ENCODE results near the gene SLC7A5. TPM values are rescaled to one million over a fixed set of nuclear protein-coding genes. Genes with fewer than 3 reads are reported as not detected.

The SLC7A5 gene
- total RNA-seq, 1 donor from 2014 or later = 205 TPM

- peaks cover 19% of the 10 kb centered on the region for H3K4me1 Mint-ChIP-seq (ENCODE audit: low read depth, unreplicated experiment)
- H3K27ac Mint-ChIP-seq (ENCODE audit: unreplicated experiment) = no peak overlapping the region
- H3K27me3 Mint-ChIP-seq (ENCODE audit: unreplicated experiment) = peaks cover 11% of the 10 kb centered on the region
- no peaks in the 10 kb centered on the region for H3K36me3 Mint-ChIP-seq (ENCODE audit: unreplicated experiment)
- TF ChIP-seq CTCF (IDR thresholded peaks at IDR 0.05; ENCODE audit: partially characterized antibody, unreplicated experiment) = no peak
- DNase-seq = no peak
- H3K9me3 Mint-ChIP-seq (ENCODE audit: unreplicated experiment) = peaks cover 14% of the 10 kb centered on the region
- H3K4me3 Mint-ChIP-seq (ENCODE audit: unreplicated experiment) = no peak overlapping the region
Measured at GRCh38 chr16:87840271-87840978, 28.9 kb downstream of the SLC7A5 start.

GRCh38 chr16:87839542-87840270 is 29.6 kb downstream of the SLC7A5 start:
- H3K36me3 Mint-ChIP-seq (ENCODE audit: unreplicated experiment) = no peaks in the 10 kb centered on the region
- no peak overlapping the region for H3K27ac Mint-ChIP-seq (ENCODE audit: unreplicated experiment)
- H3K4me3 Mint-ChIP-seq (ENCODE audit: unreplicated experiment) = no peak overlapping the region
- peaks cover 10% of the 10 kb centered on the region for H3K27me3 Mint-ChIP-seq (ENCODE audit: unreplicated experiment)
- peaks cover 13% of the 10 kb centered on the region for H3K9me3 Mint-ChIP-seq (ENCODE audit: unreplicated experiment)
- TF ChIP-seq CTCF (IDR thresholded peaks at IDR 0.05; ENCODE audit: partially characterized antibody, unreplicated experiment) = no peak
- DNase-seq = no peak
- peaks cover 18% of the 10 kb centered on the region for H3K4me1 Mint-ChIP-seq (ENCODE audit: low read depth, unreplicated experiment)

- H3K36me3 Mint-ChIP-seq (ENCODE audit: unreplicated experiment) = no peaks in the 10 kb centered on the region
- no peak overlapping the region for H3K4me3 Mint-ChIP-seq (ENCODE audit: unreplicated experiment)
- H3K4me1 Mint-ChIP-seq (ENCODE audit: low read depth, unreplicated experiment) = peaks cover 13% of the 10 kb centered on the region
- H3K9me3 Mint-ChIP-seq (ENCODE audit: unreplicated experiment) = peaks cover 12% of the 10 kb centered on the region
- TF ChIP-seq CTCF (IDR thresholded peaks at IDR 0.05; ENCODE audit: partially characterized antibody, unreplicated experiment) = no peak
- no peak for DNase-seq
- no peak overlapping the region for H3K27ac Mint-ChIP-seq (ENCODE audit: unreplicated experiment)
- H3K27me3 Mint-ChIP-seq (ENCODE audit: unreplicated experiment) = peaks cover 7% of the 10 kb centered on the region
Measured at GRCh38 chr16:87838643-87839541, 30.4 kb downstream of the SLC7A5 start.

GRCh38 chr16:87837627-87838289 is 31.5 kb downstream of the SLC7A5 start:
- Mint-ChIP-seq H3K36me3 (ENCODE audit: unreplicated experiment) (no peaks in the 10 kb centered on the region), H3K27ac (ENCODE audit: unreplicated experiment) (no peak overlapping the region), H3K4me1 (ENCODE audit: low read depth, unreplicated experiment) (peaks cover 2% of the 10 kb centered on the region), H3K4me3 (ENCODE audit: unreplicated experiment) (no peak overlapping the region), H3K27me3 (ENCODE audit: unreplicated experiment) (peaks cover 3% of the 10 kb centered on the region), H3K9me3 (ENCODE audit: unreplicated experiment) (peaks cover 6% of the 10 kb centered on the region)
- no peak for DNase-seq
- no peak for TF ChIP-seq CTCF (IDR thresholded peaks at IDR 0.05; ENCODE audit: partially characterized antibody, unreplicated experiment)
